Nephron progenitor cell (in vitro differentiated cells): ENCODE results near the gene CTNND2.

ENCODE experiments used
- DNase-seq: peaks from one replicate; pipeline ENCODE4 v3.0.0; 2021
- H3K27ac Mint-ChIP-seq: 2 replicates; pipeline ENCODE4 v1.8.0; 2021; ENCODE audit warnings: mild to moderate bottlenecking, moderate library complexity, mixed read lengths
- H3K27me3 Mint-ChIP-seq: 2 replicates; pipeline ENCODE4 v1.8.0; 2021; ENCODE audit warnings: mild to moderate bottlenecking, low read depth, mixed read lengths; ENCODE audit not compliant: poor library complexity
- H3K36me3 Mint-ChIP-seq: 2 replicates; pipeline ENCODE4 v1.8.0; 2021; ENCODE audit warnings: low read depth, mixed read lengths
- H3K4me1 Mint-ChIP-seq: 2 replicates; pipeline ENCODE4 v1.8.0; 2021; ENCODE audit warnings: mixed read lengths
- H3K4me3 Mint-ChIP-seq: 2 replicates; pipeline ENCODE4 v1.8.0; 2021; ENCODE audit warnings: mild to moderate bottlenecking, moderate library complexity, mixed read lengths
- H3K9me3 Mint-ChIP-seq: 2 replicates; pipeline ENCODE4 v1.8.0; 2021; ENCODE audit warnings: mild to moderate bottlenecking, moderate library complexity, mixed read lengths
- TF ChIP-seq, protein P1 (sequence below): fragments of 200-600 bp; sonication (generic); IDR thresholded peaks from 2 replicates; pipeline ENCODE4 v1.5.0; 2021; ENCODE audit warnings: antibody characterized with exemption

Gene CTNND2

DNA sequence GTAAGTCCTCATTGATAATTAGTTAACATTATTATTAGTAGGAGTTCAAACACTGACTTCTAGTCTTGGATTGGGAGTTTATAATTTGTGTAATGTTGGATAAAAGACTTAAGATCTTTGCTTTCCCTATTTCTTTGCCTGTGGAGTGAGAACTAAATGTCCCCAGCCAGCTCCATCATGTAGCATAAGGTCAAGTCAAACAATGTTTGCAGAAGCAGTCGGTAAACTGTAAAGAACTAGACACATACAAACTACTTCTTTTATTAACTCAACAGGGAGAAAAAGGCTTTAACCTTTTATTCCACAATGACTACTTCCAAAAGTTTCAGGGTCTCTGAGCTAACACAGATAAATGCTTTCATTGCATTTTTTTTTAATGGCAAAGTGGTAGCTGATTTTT is 192.3 kb downstream of the CTNND2 start:
- Mint-ChIP-seq H3K27me3 (peaks cover 4% of the 10 kb centered on the region), H3K36me3 (no peaks in the 10 kb centered on the region), H3K9me3 (no peaks in the 10 kb centered on the region), H3K4me3 (no peak overlapping the region), H3K4me1 (no peaks in the 10 kb centered on the region), H3K27ac (no peak overlapping the region)
- no peak for DNase-seq
- TF ChIP-seq, protein P1, sequence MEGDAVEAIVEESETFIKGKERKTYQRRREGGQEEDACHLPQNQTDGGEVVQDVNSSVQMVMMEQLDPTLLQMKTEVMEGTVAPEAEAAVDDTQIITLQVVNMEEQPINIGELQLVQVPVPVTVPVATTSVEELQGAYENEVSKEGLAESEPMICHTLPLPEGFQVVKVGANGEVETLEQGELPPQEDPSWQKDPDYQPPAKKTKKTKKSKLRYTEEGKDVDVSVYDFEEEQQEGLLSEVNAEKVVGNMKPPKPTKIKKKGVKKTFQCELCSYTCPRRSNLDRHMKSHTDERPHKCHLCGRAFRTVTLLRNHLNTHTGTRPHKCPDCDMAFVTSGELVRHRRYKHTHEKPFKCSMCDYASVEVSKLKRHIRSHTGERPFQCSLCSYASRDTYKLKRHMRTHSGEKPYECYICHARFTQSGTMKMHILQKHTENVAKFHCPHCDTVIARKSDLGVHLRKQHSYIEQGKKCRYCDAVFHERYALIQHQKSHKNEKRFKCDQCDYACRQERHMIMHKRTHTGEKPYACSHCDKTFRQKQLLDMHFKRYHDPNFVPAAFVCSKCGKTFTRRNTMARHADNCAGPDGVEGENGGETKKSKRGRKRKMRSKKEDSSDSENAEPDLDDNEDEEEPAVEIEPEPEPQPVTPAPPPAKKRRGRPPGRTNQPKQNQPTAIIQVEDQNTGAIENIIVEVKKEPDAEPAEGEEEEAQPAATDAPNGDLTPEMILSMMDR = no peak

DNA sequence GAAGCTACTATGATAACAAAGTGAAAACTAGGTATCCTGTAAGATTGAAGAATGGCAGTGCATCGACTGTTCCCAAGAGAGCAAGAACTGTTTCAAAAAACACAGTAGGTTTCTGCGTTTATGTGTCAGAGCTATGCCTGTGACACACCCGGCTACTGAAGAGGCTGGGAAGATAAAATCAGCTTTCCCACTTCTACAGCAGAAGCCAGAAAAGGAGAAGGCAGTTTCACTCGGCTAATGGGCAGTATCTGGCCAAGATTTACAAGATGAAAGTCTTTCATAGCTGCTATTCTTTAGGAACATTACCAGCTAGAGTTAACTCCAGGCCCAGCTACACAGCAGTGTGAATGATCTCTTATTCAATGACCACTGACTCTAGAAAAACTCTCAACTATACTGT is 195.2 kb downstream of the CTNND2 start:
- Mint-ChIP-seq H3K4me1 (no peaks in the 10 kb centered on the region), H3K9me3 (no peaks in the 10 kb centered on the region), H3K27me3 (peaks cover 3% of the 10 kb centered on the region), H3K36me3 (no peaks in the 10 kb centered on the region), H3K4me3 (no peak overlapping the region), H3K27ac (no peak overlapping the region)
- DNase-seq = no peak
- TF ChIP-seq, protein P1 = no peak

DNA sequence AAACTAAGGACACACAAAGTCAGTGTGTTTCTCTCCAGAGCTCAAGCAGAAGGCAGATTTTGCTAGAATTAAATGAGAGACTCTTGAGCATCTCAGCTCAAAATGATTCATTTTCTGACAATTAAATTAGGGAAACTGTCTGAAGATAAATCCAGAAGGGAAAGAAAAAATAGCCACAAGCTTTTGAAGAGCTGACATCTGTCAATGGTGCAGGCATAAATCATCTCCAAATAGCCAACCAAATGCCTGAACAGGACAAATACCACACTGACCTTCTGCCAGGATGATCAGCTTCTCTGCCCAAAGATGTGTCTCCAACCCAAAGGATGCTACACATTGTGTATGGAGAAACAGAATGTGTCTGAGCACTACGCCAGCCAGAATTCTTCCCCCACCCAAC is 199.3 kb downstream of the CTNND2 start:
- H3K4me3 Mint-ChIP-seq = no peak overlapping the region

DNA sequence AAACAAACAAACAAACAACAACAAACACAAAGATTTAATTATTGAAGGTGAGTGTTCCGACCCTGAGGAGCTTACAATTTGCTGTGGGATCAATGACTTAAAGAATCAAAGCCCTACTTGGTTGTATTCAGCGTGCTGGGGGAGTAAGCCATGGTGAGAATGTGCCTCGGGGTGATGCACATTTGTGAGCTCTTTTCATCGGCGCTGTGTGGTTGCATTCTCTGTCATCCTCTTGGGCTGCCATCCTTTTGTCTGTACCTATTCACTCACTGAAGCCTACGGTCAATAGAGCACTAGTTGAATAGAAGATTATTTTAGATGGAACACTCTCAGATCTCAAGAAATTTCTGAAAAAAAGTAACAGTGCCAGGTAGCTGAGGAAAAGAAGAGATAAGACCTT is 203.9 kb downstream of the CTNND2 start:
- H3K27ac Mint-ChIP-seq = no peak overlapping the region
- no peaks in the 10 kb centered on the region for H3K36me3 Mint-ChIP-seq
- H3K4me1 Mint-ChIP-seq = no peaks in the 10 kb centered on the region
- H3K27me3 Mint-ChIP-seq = no peaks in the 10 kb centered on the region
- DNase-seq = no peak
- H3K9me3 Mint-ChIP-seq = no peaks in the 10 kb centered on the region
- TF ChIP-seq, protein P1 = no peak
- no peak overlapping the region for H3K4me3 Mint-ChIP-seq

More for the DNA sequence above, 199.3 kb downstream of the CTNND2 start:
- Mint-ChIP-seq H3K4me1 (no peaks in the 10 kb centered on the region), H3K27me3 (peaks cover 3% of the 10 kb centered on the region), H3K27ac (no peak overlapping the region), H3K9me3 (no peaks in the 10 kb centered on the region), H3K36me3 (no peaks in the 10 kb centered on the region)
- no peak for DNase-seq
- TF ChIP-seq, protein P1 = no peak

DNA sequence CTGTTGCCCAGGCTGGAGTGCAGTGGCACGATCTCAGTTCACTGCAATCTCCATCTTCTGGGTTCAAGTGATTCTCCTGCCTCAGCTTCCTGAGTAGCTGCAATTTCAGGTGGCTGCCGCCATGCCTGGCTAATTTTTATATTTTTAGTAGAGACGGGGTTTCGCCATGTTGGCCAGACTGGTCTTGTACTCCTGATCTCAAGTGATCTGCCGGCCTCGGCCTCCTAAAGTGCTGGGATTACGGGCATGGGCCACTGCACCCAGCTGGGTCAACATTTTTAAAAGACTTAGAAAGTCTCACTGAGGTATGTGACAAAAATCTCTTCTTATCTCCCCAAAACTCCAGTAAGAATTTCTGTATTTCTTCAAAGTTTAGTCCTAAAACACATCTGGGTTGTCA is 211.6 kb downstream of the CTNND2 start:
- Mint-ChIP-seq H3K27me3 (no peaks in the 10 kb centered on the region), H3K4me3 (no peak overlapping the region), H3K4me1 (no peaks in the 10 kb centered on the region), H3K36me3 (no peaks in the 10 kb centered on the region), H3K9me3 (no peaks in the 10 kb centered on the region), H3K27ac (peak overlapping the region; percentile 14)
- TF ChIP-seq, protein P1 = no peak
- DNase-seq = no peak

DNA sequence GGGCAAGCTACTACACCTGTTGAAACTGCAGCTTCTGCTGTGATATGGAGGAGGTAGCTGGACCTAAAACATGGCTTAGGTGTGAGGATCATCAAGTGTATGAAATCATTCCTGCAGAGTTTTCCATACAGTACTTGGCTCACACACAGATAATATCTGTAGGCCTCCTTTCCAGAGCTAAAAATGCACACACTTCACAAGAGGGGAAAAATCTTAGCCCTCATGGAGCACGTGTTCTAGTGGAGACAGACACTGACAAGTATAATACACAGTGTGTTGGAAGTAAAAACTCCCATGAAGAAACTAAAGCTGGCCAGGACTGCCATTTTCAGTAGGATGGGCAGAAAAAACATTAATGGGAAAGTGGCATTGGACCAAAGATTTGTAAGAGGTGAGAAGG is 216.7 kb downstream of the CTNND2 start:
- no peaks in the 10 kb centered on the region for H3K4me1 Mint-ChIP-seq
- no peaks in the 10 kb centered on the region for H3K9me3 Mint-ChIP-seq
- DNase-seq = no peak
- H3K27me3 Mint-ChIP-seq = no peaks in the 10 kb centered on the region
- no peaks in the 10 kb centered on the region for H3K36me3 Mint-ChIP-seq
- TF ChIP-seq, protein P1 = no peak
- H3K27ac Mint-ChIP-seq = no peak overlapping the region
- no peak overlapping the region for H3K4me3 Mint-ChIP-seq
